GM12878 (cell line): ENCODE data around the gene TNFSF9. TPM values are rescaled to one million over a fixed set of nuclear protein-coding genes. Genes with fewer than 3 reads are reported as not detected.

Experiments
- CBFB ChIP-seq: IDR thresholded peaks from 2 replicates; pipeline ENCODE4 v1.6.1; 2016; ENCODE audit warnings: antibody characterized with exemption, low read depth
- CEBPB ChIP-seq, 2 experiments: fragments of 150-350 bp in 1 of 2; IDR thresholded peaks; 2 replicates each; pipeline ENCODE4 v1.6.1; 2012 to 2014; ENCODE audit warnings: low read depth in 2 of 2, low read length in 2 of 2, borderline replicate concordance in 1 of 2, inconsistent platforms in 1 of 2
- CHD1 ChIP-seq: IDR thresholded peaks from 2 replicates; pipeline ENCODE4 v1.6.1; 2012; ENCODE audit warnings: low read depth, low read length, improper control_type of control experiment
- EED ChIP-seq: sonication (generic); IDR thresholded peaks from 2 replicates; pipeline ENCODE4 v1.6.1; 2016; ENCODE audit warnings: antibody characterized with exemption, low read depth
- EP300 ChIP-seq, 2 experiments: fragments of 150-350 bp in 1 of 2; IDR thresholded peaks; 2 replicates each; pipeline ENCODE4 v1.6.1; 2011 to 2012; ENCODE audit warnings: low read depth in 2 of 2, low read length in 2 of 2, borderline replicate concordance in 1 of 2, improper control_type of control experiment in 1 of 2, inconsistent platforms in 1 of 2; ENCODE audit not compliant: control insufficient read depth in 1 of 2
- MEF2A ChIP-seq: IDR thresholded peaks from 2 replicates; pipeline ENCODE4 v1.6.1; 2011; ENCODE audit warnings: low read depth, mild to moderate bottlenecking, low read length, moderate library complexity; ENCODE audit not compliant: insufficient read depth
- MEF2B ChIP-seq: fragments of 450-650 bp; IDR thresholded peaks from 2 replicates; pipeline ENCODE4 v1.6.1; 2018; ENCODE audit warnings: mild to moderate bottlenecking, moderate library complexity; ENCODE audit not compliant: partially characterized antibody, poor library complexity, severe bottlenecking
- MTA3 ChIP-seq: IDR thresholded peaks from 2 replicates; pipeline ENCODE4 v1.6.1; 2012; ENCODE audit warnings: low read length, inconsistent platforms, borderline replicate concordance
- MXI1 ChIP-seq: fragments of 150-350 bp; IDR thresholded peaks from 2 replicates; pipeline ENCODE4 v1.6.1; 2011; ENCODE audit warnings: low read depth, mild to moderate bottlenecking, inconsistent platforms, low read length, improper control_type of control experiment
- NFIC ChIP-seq: IDR thresholded peaks from 2 replicates; pipeline ENCODE4 v1.6.1; 2012; ENCODE audit warnings: low read depth, mild to moderate bottlenecking, inconsistent platforms, low read length, moderate library complexity
- NR2F1 ChIP-seq: fragments of 450-650 bp; conservative IDR thresholded peaks from 2 replicates; pipeline ENCODE4 v1.6.1; 2017; ENCODE audit warnings: mild to moderate bottlenecking
- PAX5 ChIP-seq: IDR thresholded peaks from 2 replicates; pipeline ENCODE4 v1.6.1; 2011; ENCODE audit warnings: low read depth, low read length, borderline replicate concordance
- POLR2AphosphoS5 ChIP-seq: IDR thresholded peaks from 2 replicates; pipeline ENCODE4 v1.6.1; 2011; ENCODE audit warnings: mild to moderate bottlenecking, low read length, inconsistent platforms
- RAD51 ChIP-seq: fragments of 450-650 bp; IDR thresholded peaks from 2 replicates; pipeline ENCODE4 v1.6.1; 2016; ENCODE audit warnings: moderate library complexity, mild to moderate bottlenecking, inconsistent platforms
- SREBF1 ChIP-seq: IDR thresholded peaks from 2 replicates; pipeline ENCODE4 v1.6.1; 2012; ENCODE audit warnings: mild to moderate bottlenecking, low read length
- SRF ChIP-seq, 2 experiments: IDR thresholded peaks; 2 replicates each; pipeline ENCODE4 v1.6.1; 2011; ENCODE audit warnings: low read depth in 2 of 2, low read length in 2 of 2, mild to moderate bottlenecking in 1 of 2, moderate library complexity in 1 of 2
- TARDBP ChIP-seq: IDR thresholded peaks from 2 replicates; pipeline ENCODE4 v1.6.1; 2016; ENCODE audit warnings: borderline replicate concordance
- TBL1XR1 ChIP-seq: IDR thresholded peaks from 2 replicates; pipeline ENCODE4 v1.6.1; 2012; ENCODE audit warnings: low read depth, low read length, improper control_type of control experiment
- TCF12 ChIP-seq: IDR thresholded peaks from 2 replicates; pipeline ENCODE4 v1.6.1; 2011; ENCODE audit warnings: low read depth, mild to moderate bottlenecking, low read length
- ZNF217 ChIP-seq: fragments of 450-650 bp; IDR thresholded peaks from 2 replicates; pipeline ENCODE4 v1.6.1; 2017; ENCODE audit warnings: antibody characterized with exemption, mild to moderate bottlenecking
- ZNF24 ChIP-seq: fragments of 450-650 bp; IDR thresholded peaks from 2 replicates; pipeline ENCODE4 v1.6.1; 2017; ENCODE audit warnings: antibody characterized with exemption, mild to moderate bottlenecking
- ZNF384 ChIP-seq: IDR thresholded peaks from 2 replicates; pipeline ENCODE4 v1.6.1; 2012; ENCODE audit warnings: low read depth, mild to moderate bottlenecking, low read length, improper control_type of control experiment, borderline replicate concordance
- polyA plus RNA-seq, 11 experiments: library from polyadenylated mRNA; depleted of rRNA in 4 of 11; unstranded in 6 of 11; stranded (reverse) in 5 of 11; fragments of >200 nt; fragmentation: Nextera tagmentation in 4 of 11; fragmentation: Illumina TruSeq in 1 of 11; extraction: Ambion mirVana in 4 of 11; extraction: Trizol in 1 of 11; gene quantifications; 1 replicate in 1 of 11; 2 replicates in 10 of 11; pipeline versions ENCODE4 v1.2.1 to v1.2.3, GENCODE V29; 2011 to 2016; ENCODE audit warnings: inconsistent platforms in 2 of 11, missing spikeins in 2 of 11, low read depth in 1 of 11
- total RNA-seq, 4 experiments: library from RNA; depleted of rRNA in 3 of 4; stranded (reverse); fragments of >200 nt in 3 of 4; fragmentation: Illumina TruSeq in 1 of 4; extraction: Trizol in 1 of 4; gene quantifications; 2 replicates each; pipeline versions ENCODE4 v1.2.1 to v1.2.3, GENCODE V29; 2013 to 2021
- TF ChIP-seq, protein P1 (sequence below): fragments of 450-650 bp; IDR thresholded peaks from 2 replicates; pipeline ENCODE4 v1.6.1; 2018; ENCODE audit warnings: borderline replicate concordance, mild to moderate bottlenecking; ENCODE audit not compliant: partially characterized antibody
- TF ChIP-seq, protein P2 (sequence below): fragments of 450-650 bp; IDR thresholded peaks from 2 replicates; pipeline ENCODE4 v1.6.1; 2017; ENCODE audit warnings: antibody characterized with exemption, mild to moderate bottlenecking, moderate library complexity
- TF ChIP-seq, protein P3 (sequence below): IDR thresholded peaks from 2 replicates; pipeline ENCODE4 v1.6.1; 2012; ENCODE audit warnings: low read depth, low read length, improper control_type of control experiment

The TNFSF9 gene
- total and polyA plus RNA-seq, 10 of the 15 experiments (the other 5 are each of a cell fraction or from before 2014, with no cell fraction given), result 6.2 to 75.3 (median 22.1) TPM

DNA sequence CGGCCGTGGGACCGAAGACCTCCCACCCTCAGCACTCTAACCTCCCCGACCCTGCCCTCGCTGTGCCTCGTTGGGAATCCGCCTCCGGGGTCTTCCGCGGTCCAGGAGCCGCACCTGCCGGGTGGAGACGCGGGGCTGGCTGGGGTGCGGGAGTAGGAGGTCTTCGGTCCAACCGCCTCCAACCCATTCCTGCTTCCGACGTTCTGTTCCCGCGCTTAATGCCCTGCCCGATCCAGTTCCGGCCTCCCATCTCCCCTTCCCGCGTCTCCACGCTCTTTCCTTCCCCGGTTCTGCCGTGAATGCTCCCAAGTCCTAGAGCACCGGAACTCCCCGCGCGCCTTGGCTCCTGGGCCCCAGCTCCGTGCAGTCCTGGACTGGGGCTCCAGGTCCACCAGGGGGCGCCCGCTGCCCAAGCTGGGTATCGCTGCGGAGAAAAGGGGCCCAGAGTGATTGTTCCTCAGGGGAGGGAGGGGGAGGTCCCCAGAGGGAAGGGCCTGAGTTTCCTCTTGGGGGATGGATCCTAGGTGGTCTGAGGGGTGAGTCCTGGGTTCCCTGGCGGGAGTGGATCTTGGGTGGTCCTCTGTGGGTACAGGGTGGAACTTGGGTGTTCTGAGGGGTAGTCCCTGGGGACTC, 14.1 kb upstream of the TNFSF9 start (continued):
- TF ChIP-seq, protein P1, sequence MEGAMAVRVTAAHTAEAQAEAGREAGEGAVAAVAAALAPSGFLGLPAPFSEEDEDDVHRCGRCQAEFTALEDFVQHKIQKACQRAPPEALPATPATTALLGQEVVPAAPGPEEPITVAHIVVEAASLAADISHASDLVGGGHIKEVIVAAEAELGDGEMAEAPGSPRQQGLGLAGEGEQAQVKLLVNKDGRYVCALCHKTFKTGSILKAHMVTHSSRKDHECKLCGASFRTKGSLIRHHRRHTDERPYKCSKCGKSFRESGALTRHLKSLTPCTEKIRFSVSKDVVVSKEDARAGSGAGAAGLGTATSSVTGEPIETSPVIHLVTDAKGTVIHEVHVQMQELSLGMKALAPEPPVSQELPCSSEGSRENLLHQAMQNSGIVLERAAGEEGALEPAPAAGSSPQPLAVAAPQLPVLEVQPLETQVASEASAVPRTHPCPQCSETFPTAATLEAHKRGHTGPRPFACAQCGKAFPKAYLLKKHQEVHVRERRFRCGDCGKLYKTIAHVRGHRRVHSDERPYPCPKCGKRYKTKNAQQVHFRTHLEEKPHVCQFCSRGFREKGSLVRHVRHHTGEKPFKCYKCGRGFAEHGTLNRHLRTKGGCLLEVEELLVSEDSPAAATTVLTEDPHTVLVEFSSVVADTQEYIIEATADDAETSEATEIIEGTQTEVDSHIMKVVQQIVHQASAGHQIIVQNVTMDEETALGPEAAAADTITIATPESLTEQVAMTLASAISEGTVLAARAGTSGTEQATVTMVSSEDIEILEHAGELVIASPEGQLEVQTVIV, result no peak
- TF ChIP-seq, protein P2, sequence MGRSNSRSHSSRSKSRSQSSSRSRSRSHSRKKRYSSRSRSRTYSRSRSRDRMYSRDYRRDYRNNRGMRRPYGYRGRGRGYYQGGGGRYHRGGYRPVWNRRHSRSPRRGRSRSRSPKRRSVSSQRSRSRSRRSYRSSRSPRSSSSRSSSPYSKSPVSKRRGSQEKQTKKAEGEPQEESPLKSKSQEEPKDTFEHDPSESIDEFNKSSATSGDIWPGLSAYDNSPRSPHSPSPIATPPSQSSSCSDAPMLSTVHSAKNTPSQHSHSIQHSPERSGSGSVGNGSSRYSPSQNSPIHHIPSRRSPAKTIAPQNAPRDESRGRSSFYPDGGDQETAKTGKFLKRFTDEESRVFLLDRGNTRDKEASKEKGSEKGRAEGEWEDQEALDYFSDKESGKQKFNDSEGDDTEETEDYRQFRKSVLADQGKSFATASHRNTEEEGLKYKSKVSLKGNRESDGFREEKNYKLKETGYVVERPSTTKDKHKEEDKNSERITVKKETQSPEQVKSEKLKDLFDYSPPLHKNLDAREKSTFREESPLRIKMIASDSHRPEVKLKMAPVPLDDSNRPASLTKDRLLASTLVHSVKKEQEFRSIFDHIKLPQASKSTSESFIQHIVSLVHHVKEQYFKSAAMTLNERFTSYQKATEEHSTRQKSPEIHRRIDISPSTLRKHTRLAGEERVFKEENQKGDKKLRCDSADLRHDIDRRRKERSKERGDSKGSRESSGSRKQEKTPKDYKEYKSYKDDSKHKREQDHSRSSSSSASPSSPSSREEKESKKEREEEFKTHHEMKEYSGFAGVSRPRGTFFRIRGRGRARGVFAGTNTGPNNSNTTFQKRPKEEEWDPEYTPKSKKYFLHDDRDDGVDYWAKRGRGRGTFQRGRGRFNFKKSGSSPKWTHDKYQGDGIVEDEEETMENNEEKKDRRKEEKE, result no peak
- TF ChIP-seq TARDBP (peak; percentile 79), CHD1 (peak; percentile 58; the same call in 1 of the 2 replicates), NR2F1 (peak; percentile 47; the same call in 1 of the 2 replicates), EED (peak; percentile 88), TCF12 (peak; percentile 13; the same call in 1 of the 2 replicates), MEF2B (peak; percentile 100), ZNF24 (no peak), CEBPB (IDR thresholded peaks at IDR 0.05; ENCODE audit: borderline replicate concordance in 1 of 2, low read depth in 2 of 2, low read length in 2 of 2) (no peak; a peak in 1 of 4 replicates), POLR2AphosphoS5 (0 out of 2 replicates have a peak, but pooled peaks have one; percentile 43), SREBF1 (no peak), ZNF217 (no peak), TBL1XR1 (peak; percentile 48; the same call in 1 of the 2 replicates), MEF2A (peak; percentile 81), MTA3 (no peak; the same call in 1 of the 2 replicates), EP300 (IDR thresholded peaks at IDR 0.05; ENCODE audit: borderline replicate concordance in 1 of 2, control insufficient read depth in 1 of 2, low read depth in 2 of 2, low read length in 2 of 2) (0 out of 4 replicates have a peak, but pooled peaks of 1 of the 2 experiments have one; percentile 13), RAD51 (no peak), CBFB (0 out of 2 replicates have a peak, but pooled peaks have one; percentile 28), MXI1 (no peak), SRF (IDR thresholded peaks at IDR 0.05; ENCODE audit: low read depth in 2 of 2, low read length in 2 of 2) (peak in 1 of 2 experiments; percentile 72; a peak in 2 of 4 replicates), NFIC (no peak), PAX5 (peak; percentile 24; the same call in 1 of the 2 replicates), ZNF384 (0 out of 2 replicates have a peak, but pooled peaks have one; percentile 11)
- TF ChIP-seq, protein P3, sequence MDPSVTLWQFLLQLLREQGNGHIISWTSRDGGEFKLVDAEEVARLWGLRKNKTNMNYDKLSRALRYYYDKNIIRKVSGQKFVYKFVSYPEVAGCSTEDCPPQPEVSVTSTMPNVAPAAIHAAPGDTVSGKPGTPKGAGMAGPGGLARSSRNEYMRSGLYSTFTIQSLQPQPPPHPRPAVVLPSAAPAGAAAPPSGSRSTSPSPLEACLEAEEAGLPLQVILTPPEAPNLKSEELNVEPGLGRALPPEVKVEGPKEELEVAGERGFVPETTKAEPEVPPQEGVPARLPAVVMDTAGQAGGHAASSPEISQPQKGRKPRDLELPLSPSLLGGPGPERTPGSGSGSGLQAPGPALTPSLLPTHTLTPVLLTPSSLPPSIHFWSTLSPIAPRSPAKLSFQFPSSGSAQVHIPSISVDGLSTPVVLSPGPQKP, result peak; percentile 42; the same call in 1 of the 2 replicates
